NCI-H187 treated with DMSO at 0.1 percent for 48 hours (cell line): Measurements from ENCODE around the gene CDCP1.
"Not testable (repeated sequence)": the region's sequence is repeated elsewhere in the genome, so short reads cannot be mapped to it uniquely, and the experiment has no call there.

Experiments
- DNase-seq: peaks from one replicate; lab custom pipeline; 2025; lab: John Stamatoyannopoulos, UW

Gene CDCP1

GRCh38 chr3:45084361-45084760, 61.8 kb downstream of the CDCP1 start:
- DNase-seq: no peak

- DNase-seq: no peak
These were observed 63.2 kb downstream of the CDCP1 start for GRCh38 chr3:45083023-45083422.

GRCh38 chr3:45082142-45082538, 64.0 kb downstream of the CDCP1 start:
- no peak for DNase-seq

GRCh38 chr3:45081506-45082141, 64.6 kb downstream of the CDCP1 start:
- no peak for DNase-seq

GRCh38 chr3:45080824-45081223, 65.4 kb downstream of the CDCP1 start:
- no peak for DNase-seq

GRCh38 chr3:45079715-45080114, 66.5 kb downstream of the CDCP1 start:
- DNase-seq: no peak

GRCh38 chr3:45078910-45079522, 67.2 kb downstream of the CDCP1 start:
- DNase-seq: no peak

- DNase-seq: not testable (repeated sequence)
These were observed 67.9 kb downstream of the CDCP1 start for GRCh38 chr3:45078256-45078655.

GRCh38 chr3:45075821-45076625, 70.2 kb downstream of the CDCP1 start:
- no peak for DNase-seq

- DNase-seq: no peak
These were observed 75.1 kb downstream of the CDCP1 start for GRCh38 chr3:45071075-45071474.

GRCh38 chr3:45067941-45068340, 78.2 kb downstream of the CDCP1 start:
- no peak for DNase-seq

GRCh38 chr3:45067486-45067885, 78.7 kb downstream of the CDCP1 start:
- DNase-seq: no peak

- DNase-seq: no peak
These were observed 79.9 kb downstream of the CDCP1 start for GRCh38 chr3:45066109-45066801.

- no peak for DNase-seq
These were observed 80.8 kb downstream of the CDCP1 start for GRCh38 chr3:45065373-45065720.

GRCh38 chr3:45064512-45065372, 81.4 kb downstream of the CDCP1 start:
- no peak for DNase-seq

GRCh38 chr3:45062697-45063070, 83.5 kb downstream of the CDCP1 start:
- DNase-seq: no peak

GRCh38 chr3:45060165-45060892, 85.8 kb downstream of the CDCP1 start:
- DNase-seq: no peak

- no peak for DNase-seq
These were observed 87.0 kb downstream of the CDCP1 start for GRCh38 chr3:45059132-45059531.

GRCh38 chr3:45057557-45057956, 88.6 kb downstream of the CDCP1 start:
- no peak for DNase-seq

- DNase-seq: no peak
These were observed 89.4 kb downstream of the CDCP1 start for GRCh38 chr3:45056608-45057301.
